GM12801 (cell line): Measurements from ENCODE around the gene SEMA3E.

ENCODE experiments used
- CTCF ChIP-seq: IDR thresholded peaks from one replicate; pipeline ENCODE4 v1.5.1; 2011; ENCODE audit warnings: control low read depth; ENCODE audit not compliant: insufficient read length; ENCODE audit errors: extremely low read depth

Gene SEMA3E

DNA sequence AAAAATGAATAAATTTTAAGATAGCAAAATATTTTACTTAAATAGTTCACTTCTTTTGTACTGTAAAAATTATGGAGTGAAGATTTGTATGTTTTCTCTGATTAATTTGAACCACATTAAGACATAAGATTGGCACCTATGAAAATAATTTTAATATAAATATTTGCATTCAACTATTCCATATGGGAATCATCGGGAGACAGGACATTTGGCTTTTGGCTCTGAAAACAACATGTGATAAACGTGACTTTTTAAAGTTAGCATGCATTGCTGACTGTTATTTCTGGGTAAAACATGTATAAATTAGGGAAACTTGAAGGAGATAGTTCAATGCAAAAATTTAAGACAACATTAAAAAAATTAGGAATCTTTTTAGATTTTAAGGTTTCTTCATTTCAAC lies 117.2 kb downstream of the SEMA3E start:
- no peak for TF ChIP-seq CTCF

DNA sequence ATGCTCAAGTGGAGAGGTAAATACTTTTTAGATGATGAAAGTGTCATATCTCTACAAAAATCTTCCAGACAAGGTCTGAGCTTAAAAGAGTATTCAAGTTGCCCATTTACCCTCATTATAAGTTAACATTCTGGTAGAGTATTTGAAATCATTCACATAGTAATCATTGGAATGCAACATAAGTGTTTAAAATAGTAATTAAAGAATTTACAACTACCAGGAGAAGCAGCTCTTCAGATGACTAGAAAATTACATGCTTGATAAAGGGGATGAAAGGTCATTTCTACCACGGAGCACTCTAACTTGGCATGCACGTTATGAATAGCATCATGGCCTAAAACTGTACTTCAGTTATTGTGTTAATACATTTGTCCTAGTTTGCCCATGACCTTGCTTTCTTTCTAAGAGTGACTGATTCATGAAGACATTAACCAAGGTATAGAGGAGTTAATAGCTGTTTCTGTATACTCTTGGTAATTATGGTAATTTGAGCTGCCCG lies 120.0 kb downstream of the SEMA3E start:
- TF ChIP-seq CTCF = no peak

- TF ChIP-seq CTCF = no peak
These were observed 124.5 kb downstream of the SEMA3E start for GRCh38 chr7:83524277-83525075.

DNA sequence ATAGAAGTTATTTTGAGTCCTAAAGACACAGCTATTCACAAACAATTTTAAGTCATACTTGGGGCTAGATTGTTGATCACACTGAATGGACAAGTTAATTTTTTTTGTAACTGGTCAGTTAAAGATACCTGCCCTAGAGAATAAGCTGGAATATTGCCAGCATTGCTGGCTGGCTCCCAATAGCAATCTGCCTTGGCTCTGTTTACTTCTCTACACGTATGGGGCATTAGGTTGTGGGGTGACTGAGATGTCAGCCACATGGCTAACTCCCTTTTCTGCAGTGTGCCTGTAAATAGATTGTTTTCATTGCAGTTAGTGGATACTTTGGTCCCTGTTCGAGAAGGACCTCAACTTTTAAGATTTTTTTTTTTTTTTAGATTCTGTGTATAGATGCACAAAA lies 128.2 kb downstream of the SEMA3E start:
- no peak for TF ChIP-seq CTCF

GRCh38 chr7:83519240-83519639 lies 129.7 kb downstream of the SEMA3E start:
- no peak for TF ChIP-seq CTCF

DNA sequence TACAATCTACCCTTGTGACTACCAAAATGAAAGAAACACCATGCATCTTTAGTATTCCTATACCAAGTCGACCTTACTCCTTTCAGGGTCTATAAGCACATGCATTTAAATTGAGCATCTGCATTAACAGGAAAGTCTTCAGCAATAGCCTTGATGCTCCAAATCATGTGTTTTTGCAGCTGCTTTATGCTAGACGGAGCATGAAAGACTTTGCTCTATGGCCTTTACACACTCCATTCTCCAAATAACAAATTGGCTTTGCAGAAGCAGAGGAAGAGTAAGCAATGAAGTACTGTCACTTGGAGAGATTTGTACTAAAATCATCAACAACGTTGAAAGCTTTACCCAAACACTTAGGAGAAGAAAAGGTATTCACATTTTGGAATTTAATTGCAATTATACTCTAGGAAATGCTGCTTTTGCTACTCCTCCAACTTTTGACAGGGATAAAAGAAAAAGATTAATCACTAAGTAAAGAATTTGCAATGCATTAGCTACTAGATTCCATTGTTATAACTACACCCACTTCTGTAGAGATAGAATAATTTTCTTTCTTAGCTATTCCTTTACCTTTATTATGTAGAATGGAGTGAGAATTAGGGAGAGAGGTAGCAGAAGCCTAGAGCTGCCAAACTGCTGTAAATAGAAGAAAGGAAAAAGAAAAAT lies 131.8 kb downstream of the SEMA3E start:
- no peak for TF ChIP-seq CTCF

DNA sequence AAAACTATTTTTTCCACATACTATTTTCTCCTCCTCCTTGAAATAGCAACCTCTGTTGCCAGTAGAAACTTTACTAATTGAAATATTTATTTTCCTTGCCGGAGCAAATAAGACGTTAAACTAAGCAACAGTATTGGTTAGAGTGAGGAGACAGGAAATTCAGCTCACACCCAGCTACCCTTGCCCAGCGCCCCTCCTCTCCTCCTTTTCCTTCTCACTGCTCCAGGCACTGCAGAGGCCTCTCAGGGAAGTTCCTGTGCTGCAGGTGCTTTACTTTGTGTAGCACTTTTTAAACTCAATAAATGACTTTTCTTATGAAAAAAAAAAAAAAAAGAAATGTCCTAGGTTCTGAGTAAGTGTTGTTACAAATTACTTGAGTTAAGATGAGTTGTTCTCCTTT lies 134.0 kb downstream of the SEMA3E start:
- no peak for TF ChIP-seq CTCF
